IPS-18a (cell line): ENCODE results near the gene HSPB6.
"Not testable (repeated sequence)": the region's sequence is repeated elsewhere in the genome, so short reads cannot be mapped to it uniquely, and the experiment has no call there.

ENCODE experiments used
- H3K27ac ChIP-seq: one replicate; pipeline ENCODE4 v1.5.1; 2013; ENCODE audit warnings: low read length
- H3K27me3 ChIP-seq: one replicate; pipeline ENCODE4 v1.6.1; 2013; ENCODE audit warnings: mild to moderate bottlenecking, low read length; ENCODE audit not compliant: control insufficient read depth, insufficient read depth
- H3K36me3 ChIP-seq: one replicate; pipeline ENCODE4 v1.6.1; 2013; ENCODE audit warnings: low read depth, low read length; ENCODE audit not compliant: control insufficient read depth
- H3K4me1 ChIP-seq: one replicate; pipeline ENCODE4 v1.6.1; 2013; ENCODE audit warnings: low read depth, low read length; ENCODE audit not compliant: control insufficient read depth
- H3K4me3 ChIP-seq: one replicate; pipeline ENCODE4 v1.5.1; 2013; ENCODE audit warnings: low read length
- H3K9ac ChIP-seq: one replicate; pipeline ENCODE4 v1.6.1; 2013; ENCODE audit warnings: mild to moderate bottlenecking, low read length, moderate library complexity
- H3K9me3 ChIP-seq: one replicate; pipeline ENCODE4 v1.6.1; 2013; ENCODE audit warnings: low read depth, low read length; ENCODE audit not compliant: control insufficient read depth

HSPB6 gene

DNA sequence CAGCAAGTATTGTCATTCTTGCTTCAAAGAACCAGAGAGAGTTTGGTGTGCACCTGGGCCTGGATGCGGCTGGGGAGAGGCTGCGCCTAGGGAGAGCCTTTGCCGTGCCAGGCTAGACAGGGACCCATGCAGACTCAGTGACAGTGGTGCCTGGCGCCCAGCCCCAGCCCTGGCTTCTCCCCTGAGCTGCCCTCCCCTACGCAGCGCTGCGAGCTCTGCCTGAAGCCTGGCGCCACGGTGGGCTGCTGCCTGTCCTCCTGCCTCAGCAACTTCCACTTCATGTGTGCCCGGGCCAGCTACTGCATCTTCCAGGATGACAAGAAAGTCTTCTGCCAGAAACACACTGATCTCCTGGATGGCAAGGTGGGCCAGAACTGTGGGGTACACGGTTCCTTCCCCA lies 27.1 kb downstream of the HSPB6 start:
- Histone ChIP-seq H3K27me3 (no peaks in the 10 kb centered on the region), H3K27ac (no peak overlapping the region), H3K4me1 (no peaks in the 10 kb centered on the region), H3K36me3 (peaks cover 87% of the 10 kb centered on the region), H3K4me3 (no peak overlapping the region), H3K9ac (no peak overlapping the region), H3K9me3 (no peaks in the 10 kb centered on the region)

DNA sequence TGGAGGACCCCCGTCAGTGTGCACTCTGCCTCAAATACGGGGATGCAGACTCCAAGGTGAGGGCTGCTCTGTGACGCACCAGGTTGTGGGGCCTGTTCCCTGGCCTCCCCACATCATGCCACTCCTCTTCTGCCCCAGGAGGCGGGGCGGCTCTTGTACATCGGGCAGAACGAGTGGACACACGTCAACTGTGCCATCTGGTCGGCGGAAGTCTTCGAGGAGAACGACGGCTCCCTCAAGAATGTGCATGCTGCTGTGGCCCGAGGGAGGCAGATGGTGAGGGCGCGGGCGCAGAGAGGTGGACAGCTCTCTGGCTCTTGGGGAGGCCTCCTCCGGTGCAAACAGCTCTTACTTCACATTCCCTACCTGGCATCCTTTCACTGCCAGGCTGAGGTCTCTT lies 27.8 kb downstream of the HSPB6 start:
- Histone ChIP-seq H3K9me3 (no peaks in the 10 kb centered on the region), H3K36me3 (peaks cover 91% of the 10 kb centered on the region), H3K9ac (no peak overlapping the region), H3K27me3 (no peaks in the 10 kb centered on the region), H3K4me1 (no peaks in the 10 kb centered on the region), H3K4me3 (no peak overlapping the region), H3K27ac (no peak overlapping the region)

DNA sequence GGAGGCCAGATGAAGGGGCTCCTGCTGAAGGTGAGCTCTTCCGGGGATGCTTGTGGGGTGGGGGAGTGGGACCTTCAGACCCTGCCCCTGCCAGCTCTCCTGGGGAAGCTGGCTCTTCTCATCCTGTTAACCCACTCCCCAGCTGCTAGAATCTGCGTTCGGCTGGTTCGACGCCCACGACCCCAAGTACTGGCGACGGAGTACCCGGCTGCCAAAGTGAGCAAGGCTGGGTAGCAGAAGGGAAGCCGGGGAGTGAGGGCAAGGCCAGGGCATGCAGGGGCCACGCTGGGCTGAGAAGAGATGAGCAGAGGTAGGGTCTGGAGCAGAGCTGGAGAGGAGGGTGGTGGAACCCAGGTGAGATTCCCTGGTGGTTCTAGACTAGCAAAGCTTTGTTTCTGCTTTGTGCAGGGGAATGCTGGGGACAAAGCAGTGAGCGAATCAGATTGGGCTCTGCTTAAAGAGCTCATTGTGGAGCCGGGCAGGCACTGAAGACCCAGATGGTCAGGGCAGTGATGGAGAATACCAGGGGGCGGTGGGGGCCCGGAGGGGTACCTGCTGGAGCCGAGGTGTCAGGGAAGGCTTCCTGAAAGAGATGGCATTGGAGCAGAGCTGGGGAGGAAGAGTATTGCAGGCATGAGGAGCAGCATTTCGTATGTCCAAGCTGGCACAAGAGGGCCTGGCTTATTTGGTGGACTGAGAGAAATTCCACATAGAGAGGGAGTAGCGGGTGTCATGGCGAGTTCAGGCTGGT lies 28.7 kb downstream of the HSPB6 start:
- Histone ChIP-seq H3K27me3 (no peaks in the 10 kb centered on the region), H3K4me3 (no peak overlapping the region), H3K36me3 (peaks cover 93% of the 10 kb centered on the region), H3K9ac (no peak overlapping the region), H3K9me3 (no peaks in the 10 kb centered on the region), H3K27ac (no peak overlapping the region), H3K4me1 (no peaks in the 10 kb centered on the region)

DNA sequence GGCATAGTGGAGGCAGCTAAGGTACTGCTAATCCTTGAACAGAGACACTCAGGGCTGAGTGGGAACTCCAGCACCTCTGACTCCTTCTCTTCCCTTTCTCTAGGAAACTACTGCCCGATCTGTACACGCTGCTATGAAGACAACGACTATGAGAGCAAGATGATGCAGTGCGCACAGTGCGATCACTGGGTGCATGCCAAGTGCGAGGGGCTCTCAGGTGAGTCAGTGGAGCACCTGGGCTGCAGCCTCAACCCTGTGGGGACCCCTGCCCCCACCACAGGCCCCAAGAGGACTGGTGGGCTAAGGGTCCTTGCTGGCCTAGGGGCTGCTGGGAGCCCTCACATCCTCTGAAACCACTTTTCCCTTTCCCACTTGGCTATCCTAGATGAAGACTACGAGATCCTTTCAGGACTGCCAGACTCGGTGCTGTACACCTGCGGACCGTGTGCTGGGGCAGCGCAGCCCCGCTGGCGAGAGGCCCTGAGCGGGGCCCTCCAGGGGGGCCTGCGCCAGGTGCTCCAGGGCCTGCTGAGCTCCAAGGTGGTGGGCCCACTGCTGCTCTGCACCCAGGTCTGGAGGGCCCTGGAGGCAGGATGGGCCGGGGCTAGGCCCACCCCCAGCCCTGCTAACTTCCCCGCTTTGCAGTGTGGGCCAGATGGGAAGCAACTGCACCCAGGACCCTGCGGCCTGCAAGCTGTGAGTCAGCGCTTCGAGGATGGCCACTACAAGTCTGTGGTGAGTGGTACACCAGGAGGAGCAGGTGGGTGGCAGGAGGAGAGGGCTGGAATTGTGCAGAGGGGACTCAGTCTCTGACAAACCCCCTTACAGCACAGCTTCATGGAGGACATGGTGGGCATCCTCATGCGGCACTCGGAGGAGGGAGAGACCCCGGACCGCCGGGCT lies 29.5 kb downstream of the HSPB6 start:
- H3K36me3 ChIP-seq = peaks cover 97% of the 10 kb centered on the region
- H3K9ac ChIP-seq = no peak overlapping the region
- no peaks in the 10 kb centered on the region for H3K9me3 ChIP-seq

DNA sequence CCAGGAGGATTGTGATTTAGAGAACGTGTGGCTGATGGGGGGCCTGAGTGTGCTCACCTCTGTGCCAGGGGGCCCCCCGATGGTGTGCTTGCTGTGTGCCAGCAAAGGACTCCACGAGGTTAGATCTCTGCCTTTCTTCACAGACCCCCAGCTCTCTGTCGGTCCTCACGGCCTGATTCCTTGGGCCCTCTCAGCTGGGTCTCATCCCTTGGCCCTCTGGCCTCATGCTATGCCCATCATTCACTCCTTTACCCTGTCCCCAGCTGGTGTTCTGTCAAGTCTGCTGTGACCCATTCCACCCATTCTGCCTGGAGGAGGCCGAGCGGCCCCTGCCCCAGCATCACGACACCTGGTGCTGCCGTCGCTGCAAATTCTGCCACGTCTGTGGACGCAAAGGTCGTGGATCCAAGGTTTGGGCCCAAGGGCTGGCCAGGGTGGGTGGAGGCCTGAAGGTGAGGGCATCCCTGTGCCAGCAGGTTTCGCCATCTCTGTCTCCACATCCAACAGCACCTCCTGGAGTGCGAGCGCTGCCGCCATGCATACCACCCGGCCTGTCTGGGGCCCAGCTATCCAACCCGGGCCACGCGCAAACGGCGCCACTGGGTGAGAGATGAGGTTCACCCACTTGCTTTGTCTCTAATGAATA lies 31.5 kb downstream of the HSPB6 start:
- peaks cover 85% of the 10 kb centered on the region for H3K36me3 ChIP-seq
- H3K27ac ChIP-seq = no peak overlapping the region
- no peak overlapping the region for H3K9ac ChIP-seq
- no peaks in the 10 kb centered on the region for H3K4me1 ChIP-seq
- H3K9me3 ChIP-seq = no peaks in the 10 kb centered on the region
- H3K4me3 ChIP-seq = no peak overlapping the region
- H3K27me3 ChIP-seq = no peaks in the 10 kb centered on the region

More for the DNA sequence above, 29.5 kb downstream of the HSPB6 start:
- no peak overlapping the region for H3K4me3 ChIP-seq
- no peaks in the 10 kb centered on the region for H3K27me3 ChIP-seq
- no peaks in the 10 kb centered on the region for H3K4me1 ChIP-seq
- H3K27ac ChIP-seq = no peak overlapping the region

DNA sequence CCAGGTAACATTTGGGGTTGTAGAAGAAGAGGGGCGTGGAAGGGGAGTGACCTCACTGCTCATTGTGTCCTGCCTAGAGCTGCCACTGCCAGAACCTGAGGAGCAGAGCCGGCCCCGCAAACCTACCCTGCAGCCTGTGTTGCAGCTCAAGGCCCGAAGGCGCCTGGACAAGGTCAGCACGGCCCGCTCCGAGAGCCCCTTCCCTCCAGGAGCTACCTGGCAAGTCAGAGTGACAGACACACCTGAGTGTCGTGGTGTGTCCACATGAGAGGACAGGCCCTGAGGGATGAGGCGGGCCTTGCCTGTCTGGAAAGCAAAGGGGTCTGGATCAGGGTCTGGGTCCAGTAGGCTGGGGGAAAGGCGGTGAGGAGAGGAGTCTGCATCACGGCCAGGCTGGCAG lies 32.3 kb downstream of the HSPB6 start:
- Histone ChIP-seq H3K9me3 (no peaks in the 10 kb centered on the region), H3K9ac (no peak overlapping the region), H3K27me3 (no peaks in the 10 kb centered on the region), H3K36me3 (peaks cover 77% of the 10 kb centered on the region), H3K4me3 (no peak overlapping the region), H3K27ac (no peak overlapping the region), H3K4me1 (no peaks in the 10 kb centered on the region)

DNA sequence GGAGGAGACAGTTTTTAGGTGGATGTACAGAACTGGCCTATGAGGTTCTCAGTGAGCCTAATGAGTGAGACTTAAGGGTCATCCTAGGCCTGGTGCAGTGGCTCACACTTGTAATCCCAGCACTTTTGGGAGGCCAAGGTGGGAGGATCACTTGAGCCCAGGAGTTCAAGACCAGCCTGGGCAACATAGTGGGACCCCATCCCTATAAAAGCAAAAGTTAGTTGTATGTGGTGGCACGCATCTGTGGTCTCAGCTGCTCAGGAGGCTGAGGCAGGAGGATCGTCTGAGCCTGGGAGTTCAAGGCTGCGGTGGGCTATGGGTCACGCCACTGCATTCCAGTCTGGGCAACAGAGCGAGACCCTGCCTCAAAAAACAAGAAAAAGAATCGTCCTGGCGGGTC lies 32.7 kb downstream of the HSPB6 start:
- H3K4me3 ChIP-seq, H3K9ac ChIP-seq, H3K27me3 ChIP-seq: not testable (repeated sequence)

DNA sequence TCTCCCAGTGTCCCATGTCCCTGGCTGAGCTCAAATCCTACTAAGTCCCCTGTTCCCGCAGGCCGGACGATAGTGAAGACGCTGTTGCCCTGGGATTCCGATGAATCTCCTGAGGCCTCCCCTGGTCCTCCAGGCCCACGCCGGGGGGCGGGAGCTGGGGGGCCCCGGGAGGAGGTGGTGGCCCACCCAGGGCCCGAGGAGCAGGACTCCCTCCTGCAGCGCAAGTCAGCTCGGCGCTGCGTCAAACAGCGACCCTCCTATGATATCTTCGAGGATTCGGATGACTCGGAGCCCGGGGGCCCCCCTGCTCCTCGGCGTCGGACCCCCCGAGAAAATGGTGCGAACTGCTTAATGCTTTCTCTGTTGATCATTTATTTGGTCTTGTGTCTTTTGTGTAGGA lies 33.2 kb downstream of the HSPB6 start:
- Histone ChIP-seq H3K4me3 (no peak overlapping the region), H3K36me3 (peaks cover 68% of the 10 kb centered on the region), H3K4me1 (no peaks in the 10 kb centered on the region), H3K27ac (no peak overlapping the region), H3K27me3 (no peaks in the 10 kb centered on the region), H3K9ac (no peak overlapping the region), H3K9me3 (no peaks in the 10 kb centered on the region)

More for the DNA sequence above, 32.7 kb downstream of the HSPB6 start:
- not testable (repeated sequence) for H3K4me1 ChIP-seq, H3K9me3 ChIP-seq, H3K27ac ChIP-seq
- peaks cover 73% of the 10 kb centered on the region for H3K36me3 ChIP-seq

DNA sequence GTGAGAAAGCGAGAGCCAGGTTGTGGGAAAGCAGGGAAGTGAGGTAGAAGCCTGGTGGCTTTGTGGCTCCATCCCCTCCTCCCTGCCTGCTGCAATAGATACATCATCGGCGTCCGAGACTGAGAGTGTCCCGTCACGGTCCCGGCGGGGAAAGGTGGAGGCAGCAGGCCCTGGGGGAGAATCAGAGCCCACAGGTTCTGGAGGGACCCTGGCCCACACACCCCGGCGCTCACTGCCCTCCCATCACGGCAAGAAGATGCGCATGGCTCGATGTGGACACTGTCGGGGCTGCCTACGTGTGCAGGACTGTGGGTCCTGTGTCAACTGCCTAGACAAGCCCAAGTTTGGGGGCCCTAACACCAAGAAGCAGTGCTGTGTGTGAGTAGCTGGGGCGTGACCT lies 33.9 kb downstream of the HSPB6 start:
- no peaks in the 10 kb centered on the region for H3K4me1 ChIP-seq
- no peak overlapping the region for H3K27ac ChIP-seq
- H3K27me3 ChIP-seq = no peaks in the 10 kb centered on the region
- peaks cover 62% of the 10 kb centered on the region for H3K36me3 ChIP-seq
- H3K9me3 ChIP-seq = no peaks in the 10 kb centered on the region
- no peak overlapping the region for H3K9ac ChIP-seq
- H3K4me3 ChIP-seq = no peak overlapping the region

DNA sequence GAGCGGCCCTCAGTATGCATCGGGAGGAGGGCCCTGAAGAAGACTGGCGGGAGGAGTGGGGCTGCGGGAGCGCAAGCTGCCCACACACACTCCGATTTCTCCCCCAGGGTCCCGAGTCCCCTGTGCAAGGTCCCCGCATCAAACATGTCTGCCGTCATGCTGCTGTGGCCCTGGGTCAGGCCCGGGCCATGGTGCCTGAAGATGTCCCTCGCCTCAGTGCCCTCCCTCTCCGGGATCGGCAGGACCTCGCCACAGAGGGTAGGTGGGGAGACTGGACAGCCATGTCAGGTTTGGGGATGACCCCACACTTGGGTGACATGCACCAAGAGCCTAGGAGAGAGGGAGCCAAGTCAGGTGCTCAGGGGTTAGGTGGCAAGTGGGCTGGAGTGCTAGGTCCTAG lies 34.4 kb downstream of the HSPB6 start:
- Histone ChIP-seq H3K36me3 (peaks cover 58% of the 10 kb centered on the region), H3K9ac (no peak overlapping the region)

DNA sequence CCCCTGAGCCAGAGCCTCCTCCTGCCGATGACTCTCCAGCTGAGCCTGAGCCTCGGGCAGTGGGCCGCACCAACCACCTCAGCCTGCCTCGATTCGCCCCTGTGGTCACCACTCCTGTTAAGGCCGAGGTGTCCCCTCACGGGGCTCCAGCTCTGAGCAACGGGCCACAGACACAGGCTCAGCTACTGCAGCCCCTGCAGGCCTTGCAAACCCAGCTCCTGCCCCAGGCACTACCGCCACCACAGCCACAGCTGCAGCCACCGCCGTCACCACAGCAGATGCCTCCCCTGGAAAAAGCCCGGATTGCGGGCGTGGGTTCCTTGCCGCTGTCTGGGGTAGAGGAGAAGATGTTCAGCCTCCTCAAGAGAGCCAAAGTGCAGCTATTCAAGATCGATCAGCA lies 35.5 kb downstream of the HSPB6 start:
- Histone ChIP-seq H3K4me1 (no peaks in the 10 kb centered on the region), H3K4me3 (no peak overlapping the region), H3K36me3 (peaks cover 48% of the 10 kb centered on the region), H3K27ac (no peak overlapping the region), H3K27me3 (no peaks in the 10 kb centered on the region), H3K9ac (no peak overlapping the region), H3K9me3 (no peaks in the 10 kb centered on the region)

More for the DNA sequence above, 34.4 kb downstream of the HSPB6 start:
- H3K4me3 ChIP-seq = no peak overlapping the region
- H3K9me3 ChIP-seq = no peaks in the 10 kb centered on the region
- H3K4me1 ChIP-seq = no peaks in the 10 kb centered on the region
- no peaks in the 10 kb centered on the region for H3K27me3 ChIP-seq
- no peak overlapping the region for H3K27ac ChIP-seq
